Measurements from ENCODE around the gene PEAR1.

The PEAR1 gene

GRCh38 chr1:156862584-156862983 is 30.9 kb upstream of the PEAR1 start:
- Mint-ChIP-seq H3K4me1 (peaks cover 65% of the 10 kb centered on the region), H3K27ac (no peak overlapping the region), H3K9me3 (no peaks in the 10 kb centered on the region), H3K4me3 (peak overlapping the region in 2 of 3 experiments; percentile 12 to 54), H3K36me3 (ENCODE audit: low read depth) (no peaks in the 10 kb centered on the region), H3K27me3 (ENCODE audit: low read depth) (peaks cover 68% of the 10 kb centered on the region)
- TF ChIP-seq CTCF (IDR thresholded peaks at IDR 0.05; ENCODE audit: unreplicated experiment in 3 of 3) = no peak

- H3K27ac Mint-ChIP-seq = peak overlapping the region in 2 of 3 experiments; percentile 9 to 47
- TF ChIP-seq CTCF (IDR thresholded peaks at IDR 0.05; ENCODE audit: unreplicated experiment in 3 of 3) = no peak
- H3K27me3 Mint-ChIP-seq (ENCODE audit: low read depth) = peaks cover 66% of the 10 kb centered on the region
- no peaks in the 10 kb centered on the region for H3K9me3 Mint-ChIP-seq
- peaks cover 61% of the 10 kb centered on the region for H3K4me1 Mint-ChIP-seq
- no peaks in the 10 kb centered on the region for H3K36me3 Mint-ChIP-seq (ENCODE audit: low read depth)
- H3K4me3 Mint-ChIP-seq = peak overlapping the region; percentile 44 to 54 (median 45)
Observed at GRCh38 chr1:156862997-156863599, 30.4 kb upstream of the PEAR1 start.

- H3K27me3 Mint-ChIP-seq (ENCODE audit: low read depth) = peaks cover 63% of the 10 kb centered on the region
- H3K9me3 Mint-ChIP-seq = no peaks in the 10 kb centered on the region
- no peak for TF ChIP-seq CTCF (IDR thresholded peaks at IDR 0.05; ENCODE audit: unreplicated experiment in 3 of 3)
- peak overlapping the region; percentile 44 to 54 (median 45) for H3K4me3 Mint-ChIP-seq
- H3K4me1 Mint-ChIP-seq = peaks cover 55% of the 10 kb centered on the region
- no peaks in the 10 kb centered on the region for H3K36me3 Mint-ChIP-seq (ENCODE audit: low read depth)
- peak overlapping the region in 2 of 3 experiments; percentile 24 to 47 for H3K27ac Mint-ChIP-seq
Observed at GRCh38 chr1:156863631-156864030, 29.9 kb upstream of the PEAR1 start.

DNA sequence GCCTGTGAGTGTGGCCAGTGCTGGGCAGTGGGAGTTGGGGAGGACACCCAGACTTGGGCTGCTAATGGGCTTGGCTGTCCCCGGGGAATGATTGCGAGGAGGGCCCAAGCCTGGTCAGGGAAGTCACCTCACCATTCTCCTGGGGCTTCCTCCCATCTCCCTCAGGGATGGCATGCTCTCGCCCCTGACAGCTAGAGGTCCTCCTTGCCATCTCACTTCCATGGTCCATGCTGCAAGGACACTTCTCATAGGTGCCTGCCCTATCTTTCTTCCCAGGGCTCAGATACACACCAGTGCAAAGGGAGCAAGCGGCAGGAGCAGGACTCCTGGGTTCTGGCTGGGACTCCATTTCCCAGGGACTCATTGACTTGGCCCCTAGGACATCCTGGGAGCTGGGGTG is 28.7 kb upstream of the PEAR1 start:
- H3K4me1 Mint-ChIP-seq = peaks cover 58% of the 10 kb centered on the region

DNA sequence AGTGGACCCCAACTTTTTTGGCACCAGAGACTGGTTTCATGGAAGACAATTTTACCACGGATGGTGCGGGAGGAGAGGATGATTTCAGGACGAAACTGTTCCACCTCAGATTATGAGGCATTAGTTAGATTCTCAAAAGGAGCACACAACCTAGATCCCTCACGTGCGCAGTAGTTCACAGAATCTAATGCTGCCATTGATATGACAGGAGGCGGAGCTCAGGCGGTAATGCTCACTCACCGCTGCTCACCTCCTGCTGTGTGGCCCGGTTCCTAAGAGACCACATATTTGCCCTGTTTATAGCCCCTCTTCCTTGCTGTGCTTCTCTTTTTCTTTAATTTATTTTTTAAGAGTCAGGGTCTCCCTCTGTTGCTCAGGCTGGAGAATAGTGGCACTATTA is 28.3 kb upstream of the PEAR1 start:
- no peaks in the 10 kb centered on the region for H3K9me3 Mint-ChIP-seq

More for the DNA sequence above, 28.7 kb upstream of the PEAR1 start:
- H3K27me3 Mint-ChIP-seq (ENCODE audit: low read depth) = peaks cover 54% of the 10 kb centered on the region
- no peak overlapping the region for H3K27ac Mint-ChIP-seq
- H3K9me3 Mint-ChIP-seq = no peaks in the 10 kb centered on the region
- no peak overlapping the region for H3K4me3 Mint-ChIP-seq
- H3K36me3 Mint-ChIP-seq (ENCODE audit: low read depth) = no peaks in the 10 kb centered on the region
- TF ChIP-seq CTCF (IDR thresholded peaks at IDR 0.05; ENCODE audit: unreplicated experiment in 3 of 3) = no peak

More for the DNA sequence above, 28.3 kb upstream of the PEAR1 start:
- Mint-ChIP-seq H3K36me3 (ENCODE audit: low read depth) (no peaks in the 10 kb centered on the region), H3K27ac (peak overlapping the region in 1 of 3 experiments; percentile 67), H3K27me3 (ENCODE audit: low read depth) (peaks cover 52% of the 10 kb centered on the region), H3K4me1 (peaks cover 57% of the 10 kb centered on the region), H3K4me3 (no peak overlapping the region)
- no peak for TF ChIP-seq CTCF (IDR thresholded peaks at IDR 0.05; ENCODE audit: unreplicated experiment in 3 of 3)

Data from nephron (organoid).